K562 (cell line): ENCODE measurements around the gene TIMP1. TPM values are rescaled to one million over a fixed set of nuclear protein-coding genes. Genes with fewer than 3 reads are reported as not detected.

Source experiments
- ASH1L ChIP-seq: fragments of 450-650 bp; IDR thresholded peaks from 2 replicates; pipeline ENCODE4 v1.6.1; 2018; ENCODE audit warnings: borderline replicate concordance, mild to moderate bottlenecking, low read depth; ENCODE audit not compliant: partially characterized antibody
- ATF1 ChIP-seq, 2 experiments: fragments of 450-650 bp in 1 of 2; IDR thresholded peaks; 2 replicates each; pipeline ENCODE4 v1.6.1; 2016; ENCODE audit warnings: missing compliant biosample characterization in 1 of 2, missing genetic modification characterization in 1 of 2
- ATF3 ChIP-seq, 2 experiments: fragments of 450-650 bp in 1 of 2; sonication (generic) in 1 of 2; formaldehyde crosslinking in 1 of 2; IDR thresholded peaks in 1 of 2; conservative IDR thresholded peaks in 1 of 2; 2 replicates each; pipeline versions ENCODE4 v1.6.1 to v1.8.1; 2016 to 2023; ENCODE audit warnings: mild to moderate bottlenecking in 2 of 2, moderate library complexity in 2 of 2, inconsistent platforms in 1 of 2, missing genetic modification reagents in 1 of 2
- ATF7 ChIP-seq: fragments of 450-650 bp; IDR thresholded peaks from 2 replicates; pipeline ENCODE4 v1.7.1; 2014; ENCODE audit warnings: mild to moderate bottlenecking, moderate library complexity
- BRD4 ChIP-seq: fragments of 200-600 bp; sonication (generic); IDR thresholded peaks from 2 replicates; pipeline ENCODE4 v1.6.1; 2017; ENCODE audit warnings: inconsistent platforms
- E2F1 ChIP-seq: sonication (generic); formaldehyde crosslinking; IDR thresholded peaks from 2 replicates; pipeline ENCODE4 v1.8.1; 2023; ENCODE audit warnings: mild to moderate bottlenecking, missing genetic modification reagents, moderate library complexity
- GABPA ChIP-seq: fragments of 200-800 bp; sonication (Bioruptor generic); conservative IDR thresholded peaks from 2 replicates; pipeline ENCODE4 v1.6.1; 2016; ENCODE audit warnings: low read depth, missing genetic modification characterization, missing compliant biosample characterization
- HDAC1 ChIP-seq, 2 experiments: fragments of 450-650 bp; IDR thresholded peaks; 2 replicates each; pipeline ENCODE4 v1.6.1; 2016 to 2017; ENCODE audit warnings: inconsistent platforms in 1 of 2, mild to moderate bottlenecking in 1 of 2, moderate library complexity in 1 of 2
- MEIS2 ChIP-seq: fragments of 450-650 bp; IDR thresholded peaks from 2 replicates; pipeline ENCODE4 v1.6.1; 2014; ENCODE audit warnings: mild to moderate bottlenecking; ENCODE audit not compliant: partially characterized antibody
- MXI1 ChIP-seq: IDR thresholded peaks from 2 replicates; pipeline ENCODE4 v1.6.1; 2011; ENCODE audit warnings: low read depth, mild to moderate bottlenecking, improper control_type of control experiment, low read length
- POLR2G ChIP-seq: fragments of 200-400 bp; formaldehyde crosslinking; IDR thresholded peaks from 2 replicates; pipeline ENCODE4 v1.6.1; 2017; ENCODE audit warnings: low read depth, mild to moderate bottlenecking, antibody characterized with exemption, low read length, moderate library complexity
- SMAD2 ChIP-seq: fragments of 150-350 bp; IDR thresholded peaks from 2 replicates; pipeline ENCODE4 v1.6.1; 2014; ENCODE audit warnings: low read depth, mild to moderate bottlenecking, low read length
- SRSF9 ChIP-seq: fragments of 200-400 bp; formaldehyde crosslinking; IDR thresholded peaks from 2 replicates; pipeline ENCODE4 v1.6.1; 2017; ENCODE audit warnings: low read depth, low read length, borderline replicate concordance
- TAF1 ChIP-seq: IDR thresholded peaks from 2 replicates; pipeline ENCODE4 v1.6.1; 2011; ENCODE audit warnings: mild to moderate bottlenecking, low read length, moderate library complexity; ENCODE audit not compliant: insufficient read depth, control insufficient read depth, severe bottlenecking; ENCODE audit errors: extremely low read depth
- TCF3 ChIP-seq: sonication (generic); formaldehyde crosslinking; IDR thresholded peaks from 2 replicates; pipeline ENCODE4 v1.4.0; 2020; ENCODE audit warnings: mild to moderate bottlenecking, missing genetic modification reagents
- THRB ChIP-seq: fragments of 450-650 bp; formaldehyde crosslinking; conservative IDR thresholded peaks from 2 replicates; pipeline ENCODE4 v1.4.0; 2022; ENCODE audit warnings: mild to moderate bottlenecking, missing genetic modification characterization
- XRCC5 ChIP-seq: fragments of 200-400 bp; formaldehyde crosslinking; IDR thresholded peaks from 2 replicates; pipeline ENCODE4 v1.6.1; 2017; ENCODE audit warnings: low read depth, mild to moderate bottlenecking, low read length
- ZBTB49 ChIP-seq: sonication (generic); formaldehyde crosslinking; IDR thresholded peaks from 2 replicates; pipeline ENCODE4 v1.8.0; 2022; ENCODE audit warnings: missing genetic modification reagents, mild to moderate bottlenecking, borderline replicate concordance
- ZFP1 ChIP-seq: fragments of 450-650 bp; formaldehyde crosslinking; IDR thresholded peaks from 2 replicates; pipeline ENCODE4 v1.4.0; 2020; ENCODE audit warnings: mild to moderate bottlenecking, mixed read lengths
- ZNF224 ChIP-seq: sonication (generic); formaldehyde crosslinking; IDR thresholded peaks from 2 replicates; pipeline ENCODE4 v1.8.0; 2022; ENCODE audit warnings: mild to moderate bottlenecking, missing genetic modification reagents
- ZNF232 ChIP-seq: sonication (generic); formaldehyde crosslinking; IDR thresholded peaks from 2 replicates; pipeline ENCODE4 v1.8.0; 2022; ENCODE audit warnings: mild to moderate bottlenecking, missing genetic modification reagents
- ZNF41 ChIP-seq: fragments of 250-450 bp; sonication (Bioruptor Pico); conservative IDR thresholded peaks from 2 replicates; pipeline ENCODE4 v1.4.0; 2020; ENCODE audit warnings: mild to moderate bottlenecking
- polyA plus RNA-seq, 8 experiments: library from polyadenylated mRNA; depleted of rRNA in 4 of 8; stranded (reverse) in 5 of 8; unstranded in 3 of 8; fragments of >200 nt; fragmentation: Nextera tagmentation in 2 of 8; fragmentation: Illumina TruSeq in 1 of 8; extraction: Ambion mirVana in 2 of 8; extraction: Trizol in 1 of 8; gene quantifications; 2 replicates each; pipeline versions ENCODE4 v1.2.1 to v1.2.3, GENCODE V29; 2011 to 2014; ENCODE audit warnings: inconsistent platforms in 1 of 8, missing spikeins in 1 of 8
- total RNA-seq, 7 experiments: library from RNA; depleted of rRNA in 6 of 7; stranded (reverse); fragments of >200 nt in 6 of 7; fragmentation: Illumina TruSeq in 2 of 7; extraction: Trizol in 2 of 7; gene quantifications; 2 replicates each; pipeline versions ENCODE4 v1.2.1 to v1.2.3, GENCODE V29; 2011 to 2021; ENCODE audit warnings: low replicate concordance in 1 of 7

Gene TIMP1
- total and polyA plus RNA-seq, 9 of the 15 experiments (the other 6 are each of a cell fraction or from before 2014, with no cell fraction given) = 115 to 699 (median 273) TPM

GRCh38 chrX:47560934-47561658, 21.1 kb upstream of the TIMP1 start, which contains the start of gene ARAF (continued):
- peak; percentile 99 for TF ChIP-seq ATF7
- TF ChIP-seq XRCC5 = no peak
- peak; percentile 83 for TF ChIP-seq TAF1
- no peak for TF ChIP-seq ZFP1 (CRISPR knock-in tag)
- no peak for TF ChIP-seq BRD4
- peak; percentile 49; the same call in 1 of the 2 replicates for TF ChIP-seq TCF3 (CRISPR knock-in tag)
- no peak for TF ChIP-seq ATF1 (CRISPR knock-in tag; IDR thresholded peaks at IDR 0.05)
- TF ChIP-seq ATF1 (tag; IDR thresholded peaks at IDR 0.05) = peak; percentile 92
- peak; percentile 39; the same call in 1 of the 2 replicates for TF ChIP-seq E2F1 (CRISPR knock-in tag)
- no peak for TF ChIP-seq ZNF224 (CRISPR knock-in tag)
- no peak for TF ChIP-seq ZNF41 (CRISPR knock-in tag)
- peak; percentile 81 for TF ChIP-seq GABPA (tag)
- peak in 1 of 2 experiments; percentile 5; a peak in 1 of 4 replicates for TF ChIP-seq HDAC1 (IDR thresholded peaks at IDR 0.05)
- no peak for TF ChIP-seq SRSF9
- TF ChIP-seq MEIS2 = peak; percentile 64
- no peak for TF ChIP-seq ZBTB49 (CRISPR knock-in tag)
- TF ChIP-seq SMAD2 = no peak
- TF ChIP-seq ZNF232 (CRISPR knock-in tag) = no peak
- peak; percentile 94 for TF ChIP-seq ASH1L
- no peak for TF ChIP-seq THRB (CRISPR knock-in tag)
- TF ChIP-seq ATF3 (IDR thresholded peaks at IDR 0.05) = no peak
- TF ChIP-seq ATF3 (CRISPR knock-in tag; conservative IDR thresholded peaks at IDR 0.05) = no peak
- TF ChIP-seq MXI1 = no peak
- peak; percentile 95 for TF ChIP-seq POLR2G
